Effector CD8-positive, alpha-beta T cell (primary cell): ENCODE measurements around the gene OXNAD1.

Experiments used
- DNase-seq: peaks from one replicate; lab custom pipeline; 2025; lab: John Stamatoyannopoulos, UW

The OXNAD1 gene

GRCh38 chr3:16279010-16279801 lies 14.2 kb downstream of the OXNAD1 start:
- no peak for DNase-seq

- DNase-seq, result no peak
These were observed 15.7 kb downstream of the OXNAD1 start for GRCh38 chr3:16280671-16281070.

DNA sequence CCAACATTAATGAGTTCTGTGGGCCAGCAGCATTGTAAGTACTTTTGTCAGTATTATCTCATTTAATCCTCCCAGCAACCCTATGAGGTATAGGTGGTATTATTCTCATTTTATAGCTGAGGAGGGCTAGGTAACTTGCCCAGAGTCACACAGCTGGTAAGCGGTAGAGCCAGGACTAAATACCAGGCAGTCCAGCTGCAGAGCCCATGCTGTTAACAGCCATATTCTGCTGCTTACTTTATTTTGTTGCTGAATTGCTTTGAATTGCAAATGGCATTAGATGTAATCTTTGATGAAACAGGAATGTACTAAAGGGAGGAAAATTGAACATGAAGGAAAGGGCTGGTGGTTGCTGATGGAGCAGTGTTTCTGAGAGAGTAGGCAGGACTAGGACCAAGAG lies 19.6 kb downstream of the OXNAD1 start:
- no peak for DNase-seq

- DNase-seq, result peak; percentile 20
These were observed 21.1 kb downstream of the OXNAD1 start for GRCh38 chr3:16286161-16286560.

GRCh38 chr3:16286751-16287543 lies 21.9 kb downstream of the OXNAD1 start:
- DNase-seq, result no peak

- DNase-seq, result no peak
These were observed 23.7 kb downstream of the OXNAD1 start for GRCh38 chr3:16288664-16289063.

GRCh38 chr3:16289144-16289889 lies 24.3 kb downstream of the OXNAD1 start:
- DNase-seq, result no peak

- peak; percentile 21 for DNase-seq
These were observed 25.2 kb downstream of the OXNAD1 start for GRCh38 chr3:16290007-16290826.

GRCh38 chr3:16290827-16291196 lies 25.8 kb downstream of the OXNAD1 start:
- DNase-seq, result no peak

DNA sequence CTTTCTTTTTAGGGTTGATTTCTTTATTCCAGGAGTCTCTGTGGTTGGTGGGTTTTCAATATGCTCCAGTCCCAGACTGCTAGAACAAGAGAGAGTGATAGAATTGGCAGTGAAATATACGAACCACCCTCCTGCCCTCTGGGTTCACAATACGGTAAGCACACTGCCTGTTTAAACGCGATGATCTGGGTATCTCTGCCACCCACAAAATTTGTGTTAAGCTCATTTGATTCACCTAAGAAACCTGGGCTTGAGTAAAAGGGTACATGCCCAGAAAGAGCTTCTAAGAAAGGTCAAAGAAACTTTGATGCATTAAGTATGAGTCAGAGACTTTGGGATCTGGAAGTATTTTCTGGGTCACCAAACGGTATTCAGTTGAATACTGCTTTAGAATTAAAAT lies 29.8 kb downstream of the OXNAD1 start:
- no peak for DNase-seq

- no peak for DNase-seq
These were observed 30.4 kb downstream of the OXNAD1 start for GRCh38 chr3:16295298-16295890.

DNA sequence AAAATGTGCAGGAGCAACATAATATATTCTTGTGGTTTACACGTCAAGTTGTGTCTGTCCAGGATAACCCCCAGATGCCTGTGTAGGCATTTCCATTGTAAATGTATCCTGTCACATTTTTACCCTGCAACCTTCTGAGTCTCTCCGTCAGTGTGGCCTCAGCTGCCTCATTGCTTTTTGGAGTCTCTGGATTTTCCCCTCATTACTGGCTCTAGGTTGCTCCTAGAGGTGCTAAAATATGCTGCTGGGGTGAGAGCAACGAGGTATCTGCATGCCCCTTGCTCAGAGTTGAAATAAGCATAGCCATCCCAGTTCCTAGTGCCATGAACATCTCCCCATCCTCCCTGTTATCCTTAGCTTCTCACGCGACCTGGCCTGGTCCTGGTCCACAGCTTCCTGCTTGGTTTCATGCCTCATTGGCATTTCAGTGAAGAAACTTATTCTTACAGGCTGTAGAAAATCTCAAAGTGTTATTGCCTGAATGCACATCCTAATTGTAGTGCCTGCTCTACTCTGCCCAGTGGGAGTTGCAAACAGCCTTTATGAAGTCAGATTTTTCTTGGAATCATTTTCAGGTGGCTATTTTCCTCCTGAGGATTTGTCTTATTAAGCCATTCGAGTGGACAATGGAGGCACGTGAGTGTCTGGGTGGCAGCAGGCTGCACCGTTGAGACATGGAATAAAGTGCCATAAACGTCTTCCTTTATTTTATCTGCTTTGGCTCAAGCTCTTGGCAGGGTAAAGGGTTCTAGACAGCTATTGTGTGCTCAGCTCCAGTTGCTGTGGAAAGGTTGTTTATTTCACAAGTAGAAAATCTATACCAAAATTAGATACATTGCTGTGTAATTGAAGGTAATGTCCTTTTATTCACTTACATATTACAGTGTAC lies 33.2 kb downstream of the OXNAD1 start:
- DNase-seq, result no peak

DNA sequence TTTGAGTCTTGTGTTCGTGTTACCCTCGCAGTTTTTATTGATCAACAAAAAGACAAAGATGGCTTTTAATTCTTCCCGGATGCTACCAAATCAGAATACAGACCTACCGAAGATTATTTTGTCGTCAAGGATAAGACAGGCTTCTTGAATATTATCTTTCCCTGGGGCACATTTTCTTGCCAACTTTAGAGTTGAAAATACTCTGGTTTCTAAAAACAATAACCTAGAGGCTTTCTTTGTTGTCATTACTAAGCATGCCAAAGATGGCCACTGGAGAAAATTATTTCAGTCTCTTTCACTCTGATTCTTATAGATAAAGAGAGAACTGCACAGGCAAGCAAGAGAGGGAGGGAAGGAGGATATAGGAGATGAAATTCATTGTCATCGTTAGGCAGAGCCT lies 33.9 kb downstream of the OXNAD1 start:
- DNase-seq, result no peak

DNA sequence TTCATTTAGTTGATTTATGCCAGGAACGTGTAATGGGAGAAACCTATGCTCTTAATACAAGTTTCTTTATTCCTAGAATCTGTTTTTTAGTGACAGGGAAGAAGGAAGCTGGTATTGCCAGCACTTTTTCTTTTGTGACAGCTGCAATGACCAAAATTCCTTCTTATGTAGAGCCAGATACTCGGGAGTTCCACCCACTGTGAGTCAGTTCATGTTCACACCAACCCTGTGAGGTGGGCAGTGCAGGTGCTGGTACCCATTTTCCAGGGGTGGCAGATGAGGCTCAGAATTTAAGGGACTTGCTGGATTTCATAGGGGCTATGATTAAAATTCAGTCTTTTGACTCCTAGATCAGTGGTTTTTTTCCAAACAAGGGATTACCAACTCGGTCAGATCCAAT lies 34.7 kb downstream of the OXNAD1 start:
- no peak for DNase-seq

DNA sequence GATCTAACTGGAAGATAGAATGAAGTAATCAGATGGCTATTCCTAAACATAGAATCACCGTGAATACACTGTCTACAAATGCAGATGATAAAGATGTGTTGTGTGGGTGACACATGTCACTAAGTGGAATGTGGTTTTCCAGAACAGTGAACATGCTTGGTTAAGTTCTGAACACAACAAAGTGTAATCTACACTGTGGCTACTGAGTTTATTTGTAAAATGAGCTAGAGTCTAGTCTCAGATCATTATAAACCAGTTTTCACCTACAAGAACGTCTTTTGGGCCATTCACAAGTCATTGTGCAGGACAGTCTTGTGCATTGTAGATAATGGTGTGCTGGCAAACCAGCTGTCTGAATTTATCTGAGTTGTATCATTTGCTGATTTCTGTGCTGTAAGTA lies 35.3 kb downstream of the OXNAD1 start:
- no peak for DNase-seq

GRCh38 chr3:16300881-16301359 lies 35.9 kb downstream of the OXNAD1 start:
- DNase-seq, result peak; percentile 23

- no peak for DNase-seq
These were observed 36.5 kb downstream of the OXNAD1 start for GRCh38 chr3:16301507-16301906.

- no peak for DNase-seq
These were observed 37.1 kb downstream of the OXNAD1 start for GRCh38 chr3:16302082-16302631.

GRCh38 chr3:16303037-16303575 lies 38.1 kb downstream of the OXNAD1 start:
- no peak for DNase-seq
